WTC11 (cell line): ENCODE measurements around the gene PPOX. TPM values are rescaled to one million over a fixed set of nuclear protein-coding genes. Genes with fewer than 3 reads are reported as not detected.

Experiments
- ATAC-seq: fragments of 200-7000 bp; cut with Tn5 transposase; 2 replicates; pipeline ENCODE4 v1.10.0; 2021; ENCODE audit warnings: mild to moderate bottlenecking, moderate library complexity
- CTCF ChIA-PET: fragments of 300-600 bp; sonication (Branson Sonifier 250); formaldehyde crosslinking; loops from one replicate; lab custom pipeline; 2021; ENCODE audit warnings: antibody characterized with exemption; lab: Charles Lee
- POLR2A ChIA-PET: fragments of 350-600 bp; sonication (Branson Sonifier 250); formaldehyde crosslinking; loops from one replicate; lab custom pipeline; 2021; ENCODE audit warnings: antibody characterized with exemption; lab: Charles Lee
- DNase-seq: peaks from one replicate; pipeline ENCODE4 v3.0.0; 2021; ENCODE audit warnings: low spot score
- H3K27ac Mint-ChIP-seq: 2 replicates; pipeline ENCODE4 v1.8.0; 2021; ENCODE audit warnings: mixed read lengths
- H3K27me3 Mint-ChIP-seq: 2 replicates; pipeline ENCODE4 v1.8.0; 2021; ENCODE audit warnings: low read depth, mild to moderate bottlenecking, moderate library complexity, mixed read lengths
- H3K36me3 Mint-ChIP-seq: 2 replicates; pipeline ENCODE4 v1.8.0; 2021; ENCODE audit warnings: mixed read lengths
- H3K4me1 Mint-ChIP-seq: 2 replicates; pipeline ENCODE4 v1.8.0; 2022; ENCODE audit warnings: mixed read lengths
- H3K4me3 Mint-ChIP-seq: 2 replicates; pipeline ENCODE4 v1.8.0; 2021; ENCODE audit warnings: mild to moderate bottlenecking, moderate library complexity, mixed read lengths
- H3K9me3 Mint-ChIP-seq: 2 replicates; pipeline ENCODE4 v1.8.0; 2021; ENCODE audit warnings: mixed read lengths
- CREB1 ChIP-seq: sonication (generic); formaldehyde crosslinking; IDR thresholded peaks from 2 replicates; pipeline ENCODE4 v1.8.0; 2023; ENCODE audit warnings: mild to moderate bottlenecking, missing genetic modification reagents
- CREM ChIP-seq: sonication (generic); formaldehyde crosslinking; IDR thresholded peaks from 2 replicates; pipeline ENCODE4 v1.8.1; 2022; ENCODE audit warnings: mild to moderate bottlenecking, missing genetic modification reagents, moderate library complexity
- ERG ChIP-seq: fragments of 250-450 bp; sonication (Bioruptor Pico); IDR thresholded peaks from 2 replicates; pipeline ENCODE4 v1.8.0; 2021; ENCODE audit warnings: mild to moderate bottlenecking
- ETV6 ChIP-seq: sonication (generic); formaldehyde crosslinking; IDR thresholded peaks from 2 replicates; pipeline ENCODE4 v1.8.1; 2022; ENCODE audit warnings: mild to moderate bottlenecking, missing genetic modification reagents
- FOXK1 ChIP-seq: sonication (generic); formaldehyde crosslinking; IDR thresholded peaks from 2 replicates; pipeline ENCODE4 v1.8.0; 2022; ENCODE audit warnings: mild to moderate bottlenecking, moderate library complexity, missing genetic modification reagents
- FOXP4 ChIP-seq: sonication (generic); formaldehyde crosslinking; IDR thresholded peaks from 2 replicates; pipeline ENCODE4 v1.8.0; 2022; ENCODE audit warnings: mild to moderate bottlenecking, missing genetic modification reagents
- HMGXB4 ChIP-seq: sonication (generic); formaldehyde crosslinking; IDR thresholded peaks from 2 replicates; pipeline ENCODE4 v1.8.1; 2023; ENCODE audit warnings: mild to moderate bottlenecking, moderate library complexity, missing genetic modification reagents
- IRF1 ChIP-seq: sonication (generic); formaldehyde crosslinking; IDR thresholded peaks from 2 replicates; pipeline ENCODE4 v1.8.0; 2023; ENCODE audit warnings: missing genetic modification reagents
- JUN ChIP-seq: sonication (generic); formaldehyde crosslinking; IDR thresholded peaks from 2 replicates; pipeline ENCODE4 v1.8.0; 2023; ENCODE audit warnings: mild to moderate bottlenecking, missing genetic modification reagents
- KAT7 ChIP-seq: sonication (generic); formaldehyde crosslinking; IDR thresholded peaks from 2 replicates; pipeline ENCODE4 v1.8.1; 2023; ENCODE audit warnings: missing genetic modification reagents, mild to moderate bottlenecking, borderline replicate concordance
- MYBL2 ChIP-seq: sonication (generic); formaldehyde crosslinking; IDR thresholded peaks from 2 replicates; pipeline ENCODE4 v1.8.1; 2023; ENCODE audit warnings: mild to moderate bottlenecking, moderate library complexity, missing genetic modification reagents
- NFE2L1 ChIP-seq: sonication (generic); formaldehyde crosslinking; IDR thresholded peaks from 2 replicates; pipeline ENCODE4 v1.8.1; 2023; ENCODE audit warnings: missing genetic modification reagents
- SMAD3 ChIP-seq: sonication (generic); formaldehyde crosslinking; IDR thresholded peaks from 2 replicates; pipeline ENCODE4 v1.8.0; 2022; ENCODE audit warnings: missing genetic modification reagents, mild to moderate bottlenecking, borderline replicate concordance
- USF2 ChIP-seq: sonication (generic); formaldehyde crosslinking; IDR thresholded peaks from 2 replicates; pipeline ENCODE4 v1.8.1; 2023; ENCODE audit warnings: mild to moderate bottlenecking, missing genetic modification reagents, moderate library complexity
- ZNF232 ChIP-seq: sonication (generic); formaldehyde crosslinking; IDR thresholded peaks from 2 replicates; pipeline ENCODE4 v1.8.0; 2022; ENCODE audit warnings: mild to moderate bottlenecking, missing genetic modification reagents
- ZNF396 ChIP-seq: fragments of 250-450 bp; sonication (Bioruptor Pico); IDR thresholded peaks from 2 replicates; pipeline ENCODE4 v1.8.0; 2021; ENCODE audit warnings: mild to moderate bottlenecking, moderate library complexity, borderline replicate concordance
- ZNF425 ChIP-seq: fragments of 250-450 bp; sonication (Bioruptor Pico); conservative IDR thresholded peaks from 2 replicates; pipeline ENCODE4 v1.9.0; 2021; ENCODE audit warnings: mild to moderate bottlenecking
- total RNA-seq: library from RNA; stranded (reverse); gene quantifications from 3 replicates; pipeline ENCODE4 v1.2.3, GENCODE V29; 2021

The PPOX gene
- total RNA-seq, 1 experiment from 2014 or later = 44.8 TPM

GRCh38 chr1:161200421-161200991 lies 34.3 kb downstream of the PPOX start:
- H3K27ac Mint-ChIP-seq = peak overlapping the region; percentile 96
- peak overlapping the region; percentile 21; the same call in 1 of the 2 replicates for H3K4me3 Mint-ChIP-seq
- H3K4me1 Mint-ChIP-seq = peaks cover 65% of the 10 kb centered on the region
- no peaks in the 10 kb centered on the region for H3K9me3 Mint-ChIP-seq
- H3K27me3 Mint-ChIP-seq = no peaks in the 10 kb centered on the region
- TF ChIP-seq IRF1 = no peak
- no peak for TF ChIP-seq CREM (CRISPR knock-in tag)
- TF ChIP-seq NFE2L1 (CRISPR knock-in tag) = 0 out of 2 replicates have a peak, but pooled peaks have one; percentile 48
- no peak for TF ChIP-seq ZNF396 (CRISPR knock-in tag)
- no peak for TF ChIP-seq KAT7 (CRISPR knock-in tag)
- no peak for TF ChIP-seq JUN (CRISPR knock-in tag)
- ATAC-seq (no peak), DNase-seq (no peak)
- ChIA-PET POLR2A (interaction anchor here (2.2 kb wide), 1 partner anchor 68 kb away, joined by 8 read pairs; the partner anchor contains the start of gene DEDD), CTCF (interaction anchor here (0.6 to 3.4 kb wide), 8 partner anchors 9 to 240 kb away, joined by 3 to 40 read pairs (median 4); partner anchors contain the start of genes B4GALT3, KLHDC9 and TOMM40L)
- peaks cover 17% of the 10 kb centered on the region for H3K36me3 Mint-ChIP-seq

GRCh38 chr1:161200992-161201835 lies 35.0 kb downstream of the PPOX start:
- DNase-seq = no peak
- ATAC-seq = peak; percentile 0
- peak overlapping the region; percentile 91 for H3K4me3 Mint-ChIP-seq
- H3K27ac Mint-ChIP-seq = peak overlapping the region; percentile 96
- peaks cover 65% of the 10 kb centered on the region for H3K4me1 Mint-ChIP-seq
- H3K27me3 Mint-ChIP-seq = no peaks in the 10 kb centered on the region
- H3K9me3 Mint-ChIP-seq = no peaks in the 10 kb centered on the region
- POLR2A ChIA-PET = interaction anchor here (0.6 to 2.2 kb wide), 5 partner anchors 24 to 188 kb away, joined by 3 to 8 read pairs (median 4); partner anchors contain the start of genes DEDD, F11R and TOMM40L
- CTCF ChIA-PET = interaction anchor here (0.6 to 3.4 kb wide), 15 partner anchors 10 to 239 kb away, joined by 3 to 40 read pairs (median 6); partner anchors contain the start of genes APOA2, B4GALT3, KLHDC9 and PPOX
- H3K36me3 Mint-ChIP-seq = peaks cover 22% of the 10 kb centered on the region
- no peak for TF ChIP-seq ZNF425
- TF ChIP-seq ZNF232 (CRISPR knock-in tag) = 0 out of 2 replicates have a peak, but pooled peaks have one; percentile 5

- CTCF ChIA-PET = interaction anchor here (0.6 to 3.4 kb wide), 13 partner anchors 8 to 238 kb away, joined by 3 to 40 read pairs (median 6); partner anchors contain the start of genes APOA2, B4GALT3, PPOX and TOMM40L
- POLR2A ChIA-PET = interaction anchor here (0.6 to 2.2 kb wide), 8 partner anchors 8 to 188 kb away, joined by 3 to 8 read pairs (median 4); partner anchors contain the start of genes DEDD, F11R and TOMM40L
- TF ChIP-seq HMGXB4 (peak; percentile 89), FOXP4 (CRISPR knock-in tag) (peak; percentile 62; the same call in 1 of the 2 replicates), ETV6 (CRISPR knock-in tag) (0 out of 2 replicates have a peak, but pooled peaks have one; percentile 47), MYBL2 (CRISPR knock-in tag) (peak; percentile 75; the same call in 1 of the 2 replicates), FOXK1 (CRISPR knock-in tag) (peak; percentile 96), CREB1 (0 out of 2 replicates have a peak, but pooled peaks have one; percentile 44), SMAD3 (0 out of 2 replicates have a peak, but pooled peaks have one; percentile 52), ERG (CRISPR knock-in tag) (no peak), USF2 (peak; percentile 59)
Observed at GRCh38 chr1:161201836-161202712, 35.8 kb downstream of the PPOX start, which contains the start of gene NDUFS2. Gene NDUFS2, plus strand, starts transcription at chr1:161202367. Its CDS starts 19 bp downstream, at chr1:161202386.

More at GRCh38 chr1:161201836-161202712, 35.8 kb downstream of the PPOX start, which contains the start of gene NDUFS2:
- DNase-seq (peak; percentile 97), ATAC-seq (peak; percentile 80)
- Mint-ChIP-seq H3K4me1 (peaks cover 59% of the 10 kb centered on the region), H3K27ac (peak within 1 kb of the TSS; percentile 96), H3K36me3 (peaks cover 30% of the 10 kb centered on the region), H3K4me3 (peak within 1 kb of the TSS; percentile 91), H3K27me3 (no peaks in the 10 kb centered on the region), H3K9me3 (no peaks in the 10 kb centered on the region)
